Adrenal gland (tissue), 12 donors: ENCODE measurements around the gene TCF19. TPM values are rescaled to one million over a fixed set of nuclear protein-coding genes. Genes with fewer than 3 reads are reported as not detected.

Experiments used
- DNase-seq, 7 donors: peaks; one replicate each; pipeline ENCODE4 v3.0.0-alpha.2; 2019 to 2020
- H3K27ac ChIP-seq, 5 donors: fragments of 200-600 bp; sonication (generic) in 4 of 5; 1 replicate in 3 of 5; 2 replicates in 2 of 5; pipeline versions ENCODE4 v1.5.1 to v1.8.0; 2016 to 2020; ENCODE audit warnings: mild to moderate bottlenecking in 1 of 5
- H3K27me3 ChIP-seq: fragments of 200-600 bp; 2 replicates; pipeline ENCODE4 v1.8.0; 2021
- H3K36me3 ChIP-seq, 2 donors: fragments of 200-600 bp; replicated peaks in 1 of 2; 1 replicate in 1 of 2; 2 replicates in 1 of 2; pipeline versions ENCODE4 v1.5.1 to v1.8.0; 2018 to 2022
- H3K4me1 ChIP-seq, 2 donors: fragments of 200-600 bp; replicated peaks in 1 of 2; 1 replicate in 1 of 2; 2 replicates in 1 of 2; pipeline versions ENCODE4 v1.5.1 to v1.8.0; 2018 to 2021
- H3K4me3 ChIP-seq, 4 donors: fragments of 200-600 bp; sonication (generic) in 3 of 4; one replicate each; pipeline ENCODE4 v1.5.1; 2016 to 2018
- H3K9me3 ChIP-seq, 3 donors: fragments of 200-600 bp; sonication (generic) in 1 of 3; replicated peaks in 1 of 3; 1 replicate in 2 of 3; 2 replicates in 1 of 3; pipeline versions ENCODE4 v1.5.1 to v1.8.0; 2016 to 2021
- CTCF ChIP-seq, 6 experiments: fragments of 450-650 bp in 4 of 6; fragments of 200-600 bp in 2 of 6; sonication (generic) in 1 of 6; IDR thresholded peaks; 1 replicate in 5 of 6; 2 replicates in 1 of 6; pipeline versions ENCODE4 v1.5.1 to v1.8.0; 2016 to 2021; ENCODE audit warnings: antibody characterized with exemption in 6 of 6, mild to moderate bottlenecking in 2 of 6, moderate library complexity in 1 of 6
- POLR2A ChIP-seq, 2 donors: fragments of 450-650 bp; IDR thresholded peaks; one replicate each; pipeline ENCODE4 v1.6.1; 2017; ENCODE audit warnings: antibody characterized with exemption in 2 of 2, mild to moderate bottlenecking in 2 of 2, moderate library complexity in 1 of 2
- WGBS, 4 donors: extraction: QIAGEN DNeasy Blood & Tissue Kit in 2 of 4; methylation state at CpG; one replicate each; pipeline versions ENCODE4 v1.1.5 to v1.1.7; 2013 to 2017; 5-methylcytosine and 5-hydroxymethylcytosine counted together
- intact Hi-C, 2 donors: fragments of 100-400 bp; cut with DNase I; formaldehyde crosslinking; loops; one replicate each; pipeline versions ENCODE4 v1.14.1 to v1.15.0; 2022 to 2023
- polyA plus RNA-seq, 3 donors: library from polyadenylated mRNA; stranded (reverse); fragments of 200-250 nt in 2 of 3; fragments of 350-450 nt in 1 of 3; fragmentation: Illumina TruSeq in 1 of 3; extraction: RNeasy Lipid Tissue Mini Kit (QIAGEN cat#74804) in 1 of 3; gene quantifications; one replicate each; pipeline ENCODE4 v1.2.3, GENCODE V29; 2013 to 2014
- total RNA-seq, 9 donors: library from RNA; depleted of rRNA in 4 of 9; stranded (reverse); fragments of >200 nt in 4 of 9; fragments of 120-200 nt in 1 of 9; fragmentation: NEBNext Ultra II Directional in 1 of 9; extraction: Animal tissue kit (Norgen Biotek cat#: 25700) in 1 of 9; gene quantifications; one replicate each; pipeline versions ENCODE4 v1.1.0 to v1.2.4, GENCODE V29; 2013 to 2023
- donor health status: healthy with polysubstance abuse.
- donor health status: Bipolar disorder and iron deficiency.
- donor health status: DM: yes; HTN: yes; CAD: no.
- donor health status: DM: no; HTN: no; CAD: no.
- donor health status: DM: no; HTN: no; CAD: no.
- donor health status: DM: yes; HTN: yes; CAD: no.

Gene TCF19
- total and polyA plus RNA-seq, 12 donors, result 1.8 to 8.4 (median 2.1) TPM

- Histone ChIP-seq H3K4me3 (no peak overlapping the region), H3K27ac (no peak overlapping the region), H3K27me3 (no peaks in the 10 kb centered on the region), H3K4me1 (no peaks in the 10 kb centered on the region), H3K9me3 (no peaks in the 10 kb centered on the region), H3K36me3 (no peaks in the 10 kb centered on the region)
- DNase-seq, result no peak
- intact Hi-C loops, result no loop called here
- 70 to 89% (median 80%) methylated on average over 3 of the region's 3 CpGs for WGBS, 4 donors
- TF ChIP-seq POLR2A (IDR thresholded peaks at IDR 0.05) (no peak), CTCF (IDR thresholded peaks at IDR 0.05) (no peak)
These were observed 26.8 kb upstream of the TCF19 start for GRCh38 chr6:31131595-31131994.

- H3K36me3 ChIP-seq, result no peaks in the 10 kb centered on the region
- H3K4me1 ChIP-seq, result peaks cover 0 to 4% of the 10 kb centered on the region in 2 donors
- 58 to 75% (median 67%) methylated on average over 6 of the region's 6 CpGs for WGBS, 4 donors
- intact Hi-C loops, result no loop called here
- H3K9me3 ChIP-seq, result no peaks in the 10 kb centered on the region
- TF ChIP-seq POLR2A (IDR thresholded peaks at IDR 0.05), result no peak
- no peak for TF ChIP-seq CTCF (IDR thresholded peaks at IDR 0.05)
- H3K4me3 ChIP-seq, result no peak overlapping the region
- no peak overlapping the region for H3K27ac ChIP-seq
- no peak for DNase-seq
- no peaks in the 10 kb centered on the region for H3K27me3 ChIP-seq
These were observed 25.6 kb upstream of the TCF19 start for GRCh38 chr6:31132806-31133205.

- no peaks in the 10 kb centered on the region for H3K9me3 ChIP-seq
- no peak overlapping the region for H3K4me3 ChIP-seq
- WGBS, 4 donors, result 84 to 97% (median 86%) methylated on average over 10 of the region's 10 CpGs
- no peak for DNase-seq
- peaks cover 0 to 4% of the 10 kb centered on the region in 2 donors for H3K4me1 ChIP-seq
- intact Hi-C loops, result loop anchor here (5.0 kb wide), 3 partner anchors 57 to 242 kb away; no protein-coding TSS in a partner anchor
- no peak overlapping the region for H3K27ac ChIP-seq
- no peaks in the 10 kb centered on the region for H3K36me3 ChIP-seq
- TF ChIP-seq POLR2A (IDR thresholded peaks at IDR 0.05), result no peak
- no peak for TF ChIP-seq CTCF (IDR thresholded peaks at IDR 0.05)
- no peaks in the 10 kb centered on the region for H3K27me3 ChIP-seq
These were observed 22.7 kb upstream of the TCF19 start for GRCh38 chr6:31135710-31136109.

- H3K4me1 ChIP-seq, result peaks cover 0 to 4% of the 10 kb centered on the region in 2 donors
- DNase-seq, result no peak
- intact Hi-C loops, result loop anchor here (2.0 to 5.0 kb wide), 4 partner anchors 53 to 238 kb away; no protein-coding TSS in a partner anchor
- H3K27me3 ChIP-seq, result no peaks in the 10 kb centered on the region
- 88 to 100% (median 92%) methylated on average over 3 to 4 of the region's 4 CpGs for WGBS, 4 donors
- H3K36me3 ChIP-seq, result no peaks in the 10 kb centered on the region
- no peak for TF ChIP-seq POLR2A (IDR thresholded peaks at IDR 0.05)
- TF ChIP-seq CTCF (IDR thresholded peaks at IDR 0.05), result no peak
- no peak within 1 kb of the TSS for H3K27ac ChIP-seq
- H3K9me3 ChIP-seq, result no peaks in the 10 kb centered on the region
- no peak within 1 kb of the TSS for H3K4me3 ChIP-seq
These were observed 19.4 kb upstream of the TCF19 start, which contains the start of gene PSORS1C2 for GRCh38 chr6:31138982-31139381. Gene PSORS1C2, minus strand, starts transcription at chr6:31139066. Its CDS starts 40 bp downstream, at chr6:31139026.
